HEK293 (cell line): ENCODE data around the gene BRAT1.

Experiments
- CTCF ChIA-PET: fragments of 350-600 bp; formaldehyde crosslinking; extraction: SDS; loops from one replicate; lab custom pipeline; 2021; ENCODE audit warnings: antibody characterized with exemption; lab: Yijun Ruan, JAX
- POLR2A ChIA-PET: fragments of 300-600 bp; formaldehyde crosslinking; extraction: SDS; loops from one replicate; lab custom pipeline; 2020; ENCODE audit warnings: antibody characterized with exemption, inconsistent platforms; lab: Yijun Ruan, JAX
- H3K27ac ChIP-seq: fragments of 200-500 bp; sonication (Bioruptor generic); 2 replicates; pipeline ENCODE4 v1.5.1; 2014; ENCODE audit warnings: low read depth, low read length, control low read depth, inconsistent platforms; ENCODE audit errors: extremely low read depth
- H3K36me3 ChIP-seq, 2 experiments: fragments of 200-500 bp in 1 of 2; sonication (Bioruptor generic) in 1 of 2; 1 replicate in 1 of 2; 2 replicates in 1 of 2; pipeline ENCODE4 v1.5.1; 2014 to 2017; ENCODE audit warnings: inconsistent platforms in 2 of 2, low read length in 2 of 2; ENCODE audit not compliant: control insufficient read depth in 2 of 2, insufficient read depth in 1 of 2
- H3K4me1 ChIP-seq: fragments of 200-500 bp; sonication (Bioruptor generic); 2 replicates; pipeline ENCODE4 v1.5.1; 2014; ENCODE audit warnings: mild to moderate bottlenecking, low read length, inconsistent platforms; ENCODE audit not compliant: control insufficient read depth, insufficient read depth
- H3K4me3 ChIP-seq: 2 replicates; pipeline ENCODE4 v1.5.1; 2011; ENCODE audit warnings: low read depth, mild to moderate bottlenecking, control low read depth, low read length, moderate library complexity
- H3K9me3 ChIP-seq: fragments of 200-500 bp; sonication (Bioruptor generic); 2 replicates; pipeline ENCODE4 v1.5.1; 2014; ENCODE audit warnings: low read depth, low read length, inconsistent platforms; ENCODE audit not compliant: control insufficient read depth, insufficient read depth
- CTCF ChIP-seq: fragments of 450-650 bp; formaldehyde crosslinking; IDR thresholded peaks from 2 replicates; pipeline ENCODE4 v1.5.1; 2016; ENCODE audit warnings: missing biosample characterization, missing genetic modification characterization
- GLIS1 ChIP-seq: fragments of 450-650 bp; formaldehyde crosslinking; IDR thresholded peaks from 2 replicates; pipeline ENCODE4 v1.5.1; 2016; ENCODE audit warnings: missing biosample characterization, missing genetic modification characterization
- GLIS2 ChIP-seq: fragments of 450-650 bp; formaldehyde crosslinking; IDR thresholded peaks from 2 replicates; pipeline ENCODE4 v1.5.1; 2016; ENCODE audit warnings: missing biosample characterization, missing genetic modification characterization
- IKZF3 ChIP-seq: fragments of 450-650 bp; IDR thresholded peaks from 2 replicates; pipeline ENCODE4 v1.5.0; 2018; ENCODE audit warnings: missing biosample characterization, mild to moderate bottlenecking, missing genetic modification characterization, moderate library complexity
- MZF1 ChIP-seq: fragments of 450-650 bp; formaldehyde crosslinking; IDR thresholded peaks from 2 replicates; pipeline ENCODE4 v1.5.1; 2017; ENCODE audit warnings: missing biosample characterization, missing genetic modification characterization, borderline replicate concordance
- OVOL3 ChIP-seq: fragments of 450-650 bp; formaldehyde crosslinking; IDR thresholded peaks from 2 replicates; pipeline ENCODE4 v1.5.1; 2016; ENCODE audit warnings: missing biosample characterization, missing genetic modification characterization
- PATZ1 ChIP-seq: fragments of 450-650 bp; formaldehyde crosslinking; IDR thresholded peaks from 2 replicates; pipeline ENCODE4 v1.5.1; 2016; ENCODE audit warnings: missing biosample characterization, missing genetic modification characterization
- PRDM1 ChIP-seq: fragments of 450-650 bp; formaldehyde crosslinking; IDR thresholded peaks from 2 replicates; pipeline ENCODE4; 2016; ENCODE audit warnings: missing biosample characterization, missing genetic modification characterization
- WT1 ChIP-seq: fragments of 450-650 bp; formaldehyde crosslinking; IDR thresholded peaks from 2 replicates; pipeline ENCODE4 v1.5.1; 2016; ENCODE audit warnings: missing biosample characterization, missing genetic modification characterization
- ZEB2 ChIP-seq: fragments of 450-650 bp; formaldehyde crosslinking; IDR thresholded peaks from 2 replicates; pipeline ENCODE4 v1.5.1; 2016; ENCODE audit warnings: missing biosample characterization, missing genetic modification characterization
- ZFP69B ChIP-seq: fragments of 450-650 bp; formaldehyde crosslinking; IDR thresholded peaks from 2 replicates; pipeline ENCODE4 v1.5.1; 2016; ENCODE audit warnings: missing biosample characterization, missing genetic modification characterization
- ZIC2 ChIP-seq: fragments of 450-650 bp; formaldehyde crosslinking; IDR thresholded peaks from 2 replicates; pipeline ENCODE4 v1.5.1; 2016; ENCODE audit warnings: missing biosample characterization, missing genetic modification characterization
- ZNF112 ChIP-seq: fragments of 450-650 bp; formaldehyde crosslinking; IDR thresholded peaks from 2 replicates; pipeline ENCODE4 v1.5.0; 2017; ENCODE audit warnings: missing biosample characterization, missing genetic modification characterization
- ZNF157 ChIP-seq: fragments of 450-650 bp; formaldehyde crosslinking; IDR thresholded peaks from 2 replicates; pipeline ENCODE4 v1.5.1; 2016; ENCODE audit warnings: missing biosample characterization, missing genetic modification characterization
- ZNF335 ChIP-seq: fragments of 450-650 bp; formaldehyde crosslinking; conservative IDR thresholded peaks from 2 replicates; pipeline ENCODE4 v1.5.1; 2016; ENCODE audit warnings: missing biosample characterization, missing genetic modification characterization
- ZNF404 ChIP-seq: fragments of 450-650 bp; formaldehyde crosslinking; IDR thresholded peaks from 2 replicates; pipeline ENCODE4 v1.5.1; 2017; ENCODE audit warnings: missing biosample characterization, missing genetic modification characterization
- ZNF426 ChIP-seq: fragments of 450-650 bp; formaldehyde crosslinking; IDR thresholded peaks from 2 replicates; pipeline ENCODE4 v1.5.1; 2017; ENCODE audit warnings: missing biosample characterization, missing genetic modification characterization, mild to moderate bottlenecking, inconsistent platforms, moderate library complexity
- ZNF473 ChIP-seq: fragments of 450-650 bp; formaldehyde crosslinking; IDR thresholded peaks from 2 replicates; pipeline ENCODE4 v1.5.1; 2017; ENCODE audit warnings: missing biosample characterization, missing genetic modification characterization
- ZNF488 ChIP-seq: fragments of 450-650 bp; formaldehyde crosslinking; IDR thresholded peaks from 2 replicates; pipeline ENCODE4 v1.5.1; 2016; ENCODE audit warnings: missing biosample characterization, missing genetic modification characterization
- ZNF521 ChIP-seq: fragments of 450-650 bp; formaldehyde crosslinking; IDR thresholded peaks from 2 replicates; pipeline ENCODE4 v1.5.1; 2017; ENCODE audit warnings: missing biosample characterization, mild to moderate bottlenecking, missing genetic modification characterization
- ZNF529 ChIP-seq: fragments of 450-650 bp; formaldehyde crosslinking; IDR thresholded peaks from 2 replicates; pipeline ENCODE4 v1.5.1; 2017; ENCODE audit warnings: missing genetic modification characterization, missing biosample characterization; ENCODE audit not compliant: insufficient replicate concordance
- ZNF561 ChIP-seq: fragments of 450-650 bp; IDR thresholded peaks from 2 replicates; pipeline ENCODE4 v1.5.1; 2018; ENCODE audit warnings: missing biosample characterization, missing genetic modification characterization, borderline replicate concordance
- ZNF600 ChIP-seq: fragments of 450-650 bp; formaldehyde crosslinking; IDR thresholded peaks from 2 replicates; pipeline ENCODE4 v1.5.1; 2016; ENCODE audit warnings: missing biosample characterization, missing genetic modification characterization
- ZNF626 ChIP-seq: fragments of 450-650 bp; sonication (Bioruptor Pico); formaldehyde crosslinking; IDR thresholded peaks from 2 replicates; pipeline ENCODE4 v1.5.1; 2018; ENCODE audit warnings: missing biosample characterization, missing genetic modification characterization, inconsistent platforms
- ZNF692 ChIP-seq: fragments of 450-650 bp; formaldehyde crosslinking; IDR thresholded peaks from 2 replicates; pipeline ENCODE4 v1.5.1; 2016; ENCODE audit warnings: missing biosample characterization, missing genetic modification characterization
- ZNF792 ChIP-seq: fragments of 450-650 bp; formaldehyde crosslinking; IDR thresholded peaks from 2 replicates; pipeline ENCODE4 v1.5.1; 2016; ENCODE audit warnings: missing biosample characterization, missing genetic modification characterization
- ZSCAN30 ChIP-seq: fragments of 450-650 bp; IDR thresholded peaks from 2 replicates; pipeline ENCODE4 v1.5.1; 2018; ENCODE audit warnings: missing biosample characterization, mild to moderate bottlenecking, missing genetic modification characterization, moderate library complexity
- TF ChIP-seq, protein P1 (sequence below): fragments of 450-650 bp; formaldehyde crosslinking; IDR thresholded peaks from 2 replicates; pipeline ENCODE4 v1.5.1; 2016; ENCODE audit warnings: missing biosample characterization, missing genetic modification characterization
- TF ChIP-seq, protein P2 (sequence below): fragments of 450-650 bp; IDR thresholded peaks from 2 replicates; pipeline ENCODE4 v1.5.1; 2018; ENCODE audit warnings: missing biosample characterization, mild to moderate bottlenecking, missing genetic modification characterization

Gene BRAT1

GRCh38 chr7:2525658-2526630 lies 29.4 kb downstream of the BRAT1 start:
- POLR2A ChIA-PET, result no interaction called here
- H3K36me3 ChIP-seq, result no peaks in the 10 kb centered on the region
- CTCF ChIA-PET, result no interaction called here
- H3K27ac ChIP-seq, result no peak overlapping the region
- peaks cover 7% of the 10 kb centered on the region for H3K4me1 ChIP-seq
- H3K4me3 ChIP-seq, result no peak overlapping the region
- H3K9me3 ChIP-seq, result no peaks in the 10 kb centered on the region
- TF ChIP-seq ZNF792 (tag by site-specific recombination), result no peak
- TF ChIP-seq ZNF561 (tag by site-specific recombination), result no peak
- no peak for TF ChIP-seq ZNF529
- no peak for TF ChIP-seq OVOL3 (tag by site-specific recombination)
- no peak for TF ChIP-seq ZNF157 (tag by site-specific recombination)
- TF ChIP-seq ZSCAN30, result no peak
- no peak for TF ChIP-seq ZNF426 (tag by site-specific recombination)
- TF ChIP-seq, protein P1, sequence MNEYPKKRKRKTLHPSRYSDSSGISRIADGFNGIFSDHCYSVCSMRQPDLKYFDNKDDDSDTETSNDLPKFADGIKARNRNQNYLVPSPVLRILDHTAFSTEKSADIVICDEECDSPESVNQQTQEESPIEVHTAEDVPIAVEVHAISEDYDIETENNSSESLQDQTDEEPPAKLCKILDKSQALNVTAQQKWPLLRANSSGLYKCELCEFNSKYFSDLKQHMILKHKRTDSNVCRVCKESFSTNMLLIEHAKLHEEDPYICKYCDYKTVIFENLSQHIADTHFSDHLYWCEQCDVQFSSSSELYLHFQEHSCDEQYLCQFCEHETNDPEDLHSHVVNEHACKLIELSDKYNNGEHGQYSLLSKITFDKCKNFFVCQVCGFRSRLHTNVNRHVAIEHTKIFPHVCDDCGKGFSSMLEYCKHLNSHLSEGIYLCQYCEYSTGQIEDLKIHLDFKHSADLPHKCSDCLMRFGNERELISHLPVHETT (tag by site-specific recombination), result no peak
- TF ChIP-seq ZNF112 (tag by site-specific recombination), result no peak
- TF ChIP-seq ZNF626 (tag by site-specific recombination), result no peak
- TF ChIP-seq IKZF3 (tag by site-specific recombination), result peak; percentile 65
- TF ChIP-seq PRDM1 (tag by site-specific recombination), result no peak
- peak; percentile 65 for TF ChIP-seq PATZ1 (tag by site-specific recombination)
- TF ChIP-seq ZNF404 (tag by site-specific recombination), result no peak
- peak; percentile 75 for TF ChIP-seq GLIS2 (tag by site-specific recombination)
- TF ChIP-seq ZFP69B (tag by site-specific recombination), result peak; percentile 95
- TF ChIP-seq, protein P2, sequence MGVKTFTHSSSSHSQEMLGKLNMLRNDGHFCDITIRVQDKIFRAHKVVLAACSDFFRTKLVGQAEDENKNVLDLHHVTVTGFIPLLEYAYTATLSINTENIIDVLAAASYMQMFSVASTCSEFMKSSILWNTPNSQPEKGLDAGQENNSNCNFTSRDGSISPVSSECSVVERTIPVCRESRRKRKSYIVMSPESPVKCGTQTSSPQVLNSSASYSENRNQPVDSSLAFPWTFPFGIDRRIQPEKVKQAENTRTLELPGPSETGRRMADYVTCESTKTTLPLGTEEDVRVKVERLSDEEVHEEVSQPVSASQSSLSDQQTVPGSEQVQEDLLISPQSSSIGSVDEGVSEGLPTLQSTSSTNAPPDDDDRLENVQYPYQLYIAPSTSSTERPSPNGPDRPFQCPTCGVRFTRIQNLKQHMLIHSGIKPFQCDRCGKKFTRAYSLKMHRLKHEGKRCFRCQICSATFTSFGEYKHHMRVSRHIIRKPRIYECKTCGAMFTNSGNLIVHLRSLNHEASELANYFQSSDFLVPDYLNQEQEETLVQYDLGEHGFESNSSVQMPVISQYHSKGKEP (tag by site-specific recombination), result no peak
- TF ChIP-seq MZF1 (tag by site-specific recombination), result no peak
- TF ChIP-seq CTCF (tag by site-specific recombination), result peak; percentile 75
- no peak for TF ChIP-seq ZNF488 (tag by site-specific recombination)
- TF ChIP-seq ZNF473 (tag by site-specific recombination), result no peak
- TF ChIP-seq ZNF692 (tag by site-specific recombination), result peak; percentile 93
- TF ChIP-seq ZNF335, result no peak
- TF ChIP-seq ZNF521 (tag by site-specific recombination), result no peak
- peak; percentile 81 for TF ChIP-seq ZNF600 (tag by site-specific recombination)
- TF ChIP-seq GLIS1 (tag by site-specific recombination), result peak; percentile 89
- peak; percentile 45; the same call in 1 of the 2 replicates for TF ChIP-seq WT1 (tag by site-specific recombination)
- peak; percentile 78 for TF ChIP-seq ZEB2
- TF ChIP-seq ZIC2 (tag by site-specific recombination), result peak; percentile 91
